DMS153 (cell line): Measurements from ENCODE around the gene PBX3.

Experiments
- DNase-seq: peaks from one replicate; lab custom pipeline; 2025; lab: John Stamatoyannopoulos, UW

PBX3 gene

GRCh38 chr9:125949703-125950460, 202.7 kb downstream of the PBX3 start:
- DNase-seq: no peak

DNA sequence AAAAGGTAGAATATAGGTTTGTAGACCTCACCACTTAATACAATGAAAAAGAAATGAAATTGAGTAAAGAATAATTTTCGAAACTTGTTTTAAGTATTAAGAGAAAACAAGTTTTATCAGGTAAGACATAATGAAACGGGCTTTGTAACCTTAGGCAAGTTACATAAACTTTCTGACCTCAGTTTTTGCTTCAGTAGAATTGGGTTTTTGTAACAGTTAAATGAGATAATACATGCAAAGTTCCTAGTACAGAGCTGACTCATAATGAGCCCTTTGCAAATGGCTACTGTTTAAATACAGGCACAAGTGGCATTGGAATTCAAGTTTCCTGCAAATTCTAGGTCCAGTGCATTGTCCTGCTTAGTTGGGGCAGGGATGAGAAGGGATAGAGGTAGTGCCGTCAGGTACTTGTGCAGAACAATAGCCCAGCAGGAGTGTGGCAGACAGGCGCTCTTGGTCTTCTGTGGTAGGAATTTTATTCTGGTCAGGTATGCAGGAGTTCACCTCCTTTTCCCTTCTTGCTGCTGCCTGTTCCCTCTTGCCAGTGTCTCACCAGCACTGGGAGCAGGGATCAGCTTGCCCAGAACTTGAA, 203.8 kb downstream of the PBX3 start:
- no peak for DNase-seq

GRCh38 chr9:125953314-125954019, 206.3 kb downstream of the PBX3 start:
- DNase-seq: no peak

- DNase-seq: no peak
Observed at GRCh38 chr9:125956102-125956501, 208.9 kb downstream of the PBX3 start.

DNA sequence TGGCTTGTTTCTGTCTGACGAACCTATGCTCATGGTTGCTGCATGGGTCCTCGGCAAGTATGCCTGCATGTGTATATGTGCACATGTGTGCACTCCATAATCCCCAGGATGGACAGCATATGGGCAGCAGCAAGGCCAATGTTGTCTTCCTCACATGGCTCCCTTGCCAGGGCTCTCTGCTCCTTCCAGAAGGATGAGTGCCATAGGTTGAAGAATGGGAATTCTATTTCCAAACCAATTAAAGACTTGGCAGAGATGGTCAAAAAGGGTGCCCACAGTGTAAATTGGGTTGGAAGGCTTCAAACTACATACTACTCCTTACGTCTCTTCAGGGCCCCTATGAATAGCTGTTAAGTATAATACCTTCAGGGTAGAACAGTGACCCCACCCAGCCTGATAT, 212.1 kb downstream of the PBX3 start:
- DNase-seq: no peak

DNA sequence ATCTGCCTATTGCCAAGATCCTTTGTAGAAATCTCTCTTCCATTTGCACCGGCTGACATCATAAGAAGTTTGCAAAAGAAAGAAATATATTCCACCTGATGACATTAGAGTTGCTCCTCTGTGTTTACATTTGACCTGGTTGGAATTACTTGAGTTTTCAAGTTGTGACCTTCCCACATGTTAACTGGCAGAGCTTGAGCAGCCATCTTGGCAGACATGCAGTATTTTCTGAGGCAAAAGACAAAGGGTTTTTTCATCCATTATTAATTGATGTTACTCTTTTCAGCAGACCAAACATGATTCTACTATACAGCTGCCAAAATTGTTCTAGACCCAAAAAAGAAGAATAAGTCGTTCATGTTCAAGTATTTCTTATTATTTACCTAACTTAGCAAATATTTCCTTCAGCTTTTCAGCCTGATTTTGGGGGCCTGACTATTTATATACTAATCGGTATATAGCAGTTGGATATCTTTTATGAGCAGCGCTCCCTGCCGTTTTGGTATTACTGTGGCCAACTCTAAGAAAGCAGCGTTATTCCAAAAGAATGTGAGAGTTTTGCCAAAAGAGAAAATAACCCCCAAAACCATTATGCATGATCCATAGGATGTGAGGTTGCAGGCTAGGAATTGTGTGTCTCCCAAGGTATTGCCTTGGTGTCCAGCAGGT, 212.9 kb downstream of the PBX3 start:
- no peak for DNase-seq

DNA sequence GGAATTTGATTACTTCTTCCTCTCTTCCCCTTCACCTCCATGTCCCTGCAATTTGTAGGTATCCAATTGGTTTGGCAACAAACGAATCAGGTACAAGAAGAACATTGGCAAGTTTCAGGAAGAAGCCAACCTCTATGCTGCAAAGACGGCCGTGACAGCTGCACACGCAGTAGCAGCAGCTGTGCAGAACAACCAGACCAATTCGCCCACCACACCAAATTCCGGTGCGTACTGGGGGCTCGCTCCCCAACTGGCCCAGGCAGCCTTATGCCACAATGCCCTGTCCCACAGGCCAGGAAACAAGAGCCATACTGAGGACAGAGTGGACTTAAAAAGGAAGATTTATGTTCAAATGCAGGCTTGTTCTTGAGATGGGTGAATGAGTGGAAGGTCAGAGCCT, 213.5 kb downstream of the PBX3 start:
- DNase-seq: no peak

DNA sequence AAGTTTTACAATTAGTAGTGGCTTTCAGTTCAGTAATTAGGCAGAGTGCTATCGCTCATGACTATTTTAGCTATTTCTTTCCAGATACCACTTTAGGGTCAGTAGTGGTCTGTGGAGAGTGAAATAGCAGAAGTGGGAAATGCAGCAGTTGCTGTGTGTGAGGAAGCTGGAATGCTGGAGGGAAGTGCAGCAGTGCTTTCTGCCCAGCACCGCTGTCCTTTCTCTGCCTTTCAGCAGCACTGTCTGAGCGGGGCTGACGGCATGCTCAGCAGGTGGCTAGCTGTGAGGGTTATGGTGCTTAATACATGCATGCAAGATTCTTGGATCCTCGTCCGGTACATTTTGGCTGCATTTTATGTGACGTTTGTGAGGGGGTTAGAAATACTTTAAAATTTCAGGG, 213.9 kb downstream of the PBX3 start:
- no peak for DNase-seq

DNA sequence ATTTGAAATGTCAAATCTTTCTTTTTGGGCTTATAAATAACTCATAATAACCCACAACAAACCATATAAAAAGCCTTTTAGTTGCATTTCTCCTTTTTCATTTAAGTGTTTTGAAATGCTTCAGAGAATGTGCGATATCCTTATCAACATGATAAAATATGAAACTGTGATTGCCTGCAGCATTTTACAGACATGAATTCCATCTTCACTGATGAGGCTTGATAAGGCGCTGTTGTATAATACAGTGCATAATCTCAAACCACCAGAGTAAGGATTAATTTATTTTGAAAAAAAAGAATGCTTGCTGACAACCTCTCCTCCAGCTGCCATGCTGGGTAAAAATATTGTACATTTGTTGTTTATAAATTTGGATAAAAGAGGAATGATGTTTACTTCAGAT, 216.8 kb downstream of the PBX3 start:
- DNase-seq: no peak

DNA sequence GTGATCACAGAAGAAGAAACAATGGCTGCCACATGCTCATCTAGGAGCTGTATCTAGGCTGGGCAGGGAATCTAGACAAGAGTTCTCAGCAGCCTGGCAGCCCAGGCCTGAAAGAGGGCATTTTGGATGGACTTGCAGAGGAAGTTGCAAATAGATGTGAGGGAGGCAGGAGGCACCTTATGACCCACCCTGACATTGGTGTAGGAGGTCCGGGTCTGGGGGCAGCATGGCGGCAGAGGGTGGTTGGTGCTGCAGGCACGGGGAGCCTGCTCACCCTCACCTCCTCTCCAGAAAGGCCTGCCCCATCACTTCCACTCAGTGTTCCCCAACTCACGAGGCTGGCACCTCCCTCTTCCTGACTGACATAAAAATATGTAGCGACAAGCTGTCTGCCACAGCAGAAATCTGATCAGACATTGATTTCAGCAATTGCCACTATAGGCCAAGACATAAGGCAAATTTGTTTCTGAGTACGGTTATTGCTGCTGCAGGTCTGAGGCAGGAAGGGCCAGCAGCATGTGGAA, 217.6 kb downstream of the PBX3 start:
- no peak for DNase-seq

DNA sequence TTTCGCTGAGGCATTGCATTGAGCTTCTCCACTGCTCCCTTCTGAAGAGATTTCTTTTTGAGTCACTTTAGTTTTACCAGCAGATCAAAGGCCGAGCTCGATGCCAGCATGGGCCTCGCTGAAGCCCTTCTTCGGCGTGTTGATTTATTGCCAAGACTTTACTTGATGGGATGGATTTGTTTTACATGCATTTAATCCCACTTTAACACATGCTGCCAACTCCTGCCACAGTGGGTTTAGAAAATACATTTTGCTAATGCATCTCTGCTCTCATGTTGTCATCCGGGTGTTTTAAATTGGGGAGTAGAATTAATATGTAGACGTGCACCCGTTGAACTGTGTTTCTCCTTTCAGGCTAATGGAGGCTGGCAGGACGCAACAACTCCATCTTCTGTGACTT, 218.3 kb downstream of the PBX3 start:
- DNase-seq: no peak

- no peak for DNase-seq
Observed at GRCh38 chr9:125966466-125966865, 219.3 kb downstream of the PBX3 start.

DNA sequence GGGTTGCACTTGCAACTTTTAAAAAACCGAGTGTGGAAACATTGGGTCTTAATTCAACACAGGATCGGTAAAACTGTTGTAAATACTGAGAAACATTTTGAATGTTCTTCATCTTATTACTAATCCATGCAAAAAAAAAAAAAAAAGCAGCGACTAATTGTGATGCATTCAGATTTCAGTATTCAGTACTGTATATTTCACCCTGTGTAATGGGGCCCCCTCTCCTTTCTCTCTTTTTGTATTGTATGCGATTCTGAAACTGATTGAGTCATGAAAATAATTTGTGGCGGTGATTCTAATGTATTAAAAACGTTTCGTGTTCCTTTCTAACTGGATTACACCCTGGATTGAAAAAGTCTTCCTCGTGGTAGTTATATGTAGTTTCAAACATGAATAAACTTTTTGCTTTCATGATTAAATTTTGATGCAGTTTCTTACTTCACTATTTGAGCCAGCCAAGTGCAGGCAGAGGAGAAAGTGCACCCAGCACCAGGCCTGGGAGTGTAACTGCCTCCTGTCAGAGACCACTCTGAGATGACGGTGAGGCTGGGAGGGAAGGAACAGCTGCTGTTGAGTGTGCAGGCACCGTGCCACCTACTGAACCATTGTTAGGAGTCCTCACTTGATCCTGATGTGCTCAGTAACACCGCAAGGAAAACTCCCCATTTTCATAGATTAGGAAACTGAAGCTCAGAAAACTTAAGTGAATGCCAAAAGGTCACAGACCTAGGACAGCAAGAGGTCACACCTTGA, 220.0 kb downstream of the PBX3 start:
- no peak for DNase-seq

- DNase-seq: no peak
Observed at GRCh38 chr9:125968714-125969374, 221.7 kb downstream of the PBX3 start.

- DNase-seq: no peak
Observed at GRCh38 chr9:125969462-125969861, 222.3 kb downstream of the PBX3 start.

GRCh38 chr9:125969868-125970267, 222.7 kb downstream of the PBX3 start:
- DNase-seq: no peak

DNA sequence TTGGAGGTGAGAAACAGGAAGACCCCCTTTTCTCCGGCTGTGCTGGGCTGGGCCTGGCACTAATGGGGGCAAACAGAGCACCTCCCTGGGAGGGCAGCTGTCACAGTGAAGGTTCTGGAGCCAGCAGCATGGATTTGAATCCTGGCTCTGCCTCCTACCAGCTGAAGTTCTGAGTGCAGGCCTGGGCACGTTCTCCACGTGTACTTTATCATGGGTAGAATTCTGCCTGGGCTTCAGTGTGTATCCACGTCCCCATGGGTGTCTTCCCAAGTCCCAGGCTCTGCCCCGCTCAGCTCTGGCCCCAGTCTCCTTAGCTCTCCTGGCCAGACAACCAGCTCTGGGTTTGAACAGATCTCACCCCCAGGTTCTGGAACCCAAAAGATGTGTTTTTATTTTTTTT, 223.2 kb downstream of the PBX3 start:
- DNase-seq: no peak

- no peak for DNase-seq
Observed at GRCh38 chr9:125971050-125971449, 223.9 kb downstream of the PBX3 start.

- DNase-seq: peak; percentile 19
Observed at GRCh38 chr9:125972012-125972729, 225.0 kb downstream of the PBX3 start.

DNA sequence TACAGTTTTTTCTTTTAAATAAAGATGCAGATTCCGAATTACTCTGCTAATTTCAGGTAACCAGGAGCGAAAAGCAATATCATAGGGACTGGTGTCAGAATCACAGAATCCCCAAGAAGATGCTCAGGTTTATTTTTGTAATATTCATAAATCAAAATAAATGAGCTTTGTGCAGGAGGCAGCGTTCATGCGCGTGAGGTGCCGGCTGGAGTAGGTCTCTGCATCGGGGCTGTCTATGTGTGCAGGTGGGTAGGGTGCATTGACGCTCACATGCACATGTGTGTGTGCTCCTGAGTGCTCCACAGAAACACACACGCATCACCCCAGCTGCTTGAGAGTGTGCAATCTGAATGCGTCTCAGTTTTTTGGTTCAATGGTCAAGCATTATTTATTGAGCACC, 226.4 kb downstream of the PBX3 start:
- no peak for DNase-seq

DNA sequence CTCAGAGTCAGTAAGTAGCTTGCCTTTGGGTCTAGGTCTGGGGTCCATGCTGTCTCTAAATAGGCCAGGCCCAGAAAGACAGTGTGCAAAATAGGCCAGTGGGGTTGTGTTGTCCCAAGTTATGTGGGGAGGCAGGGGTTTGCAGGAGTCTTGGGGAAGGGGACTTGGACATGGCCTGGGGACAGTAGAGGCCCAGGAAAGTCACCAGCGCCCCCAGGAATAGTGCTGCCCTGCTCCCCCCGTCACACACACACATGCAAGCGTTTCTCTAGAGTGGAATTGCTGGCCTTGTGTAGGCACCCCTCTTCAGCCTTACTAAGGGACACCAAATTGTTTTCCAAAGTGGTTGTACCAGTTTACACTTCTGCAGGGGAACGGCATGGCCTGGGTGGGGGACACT, 227.5 kb downstream of the PBX3 start:
- no peak for DNase-seq
